Fibroblast of villous mesenchyme (primary cell): Measurements from ENCODE around the gene BLTP3A. TPM values are rescaled to one million over a fixed set of nuclear protein-coding genes. Genes with fewer than 3 reads are reported as not detected.
"Not testable (repeated sequence)": the region's sequence is repeated elsewhere in the genome, so short reads cannot be mapped to it uniquely, and the experiment has no call there.

Source experiments
- DNase-seq: peaks from one replicate; pipeline ENCODE4 v3.0.0-alpha.2; 2010; ENCODE audit warnings: low read depth
- H3K4me3 ChIP-seq: 2 replicates; pipeline ENCODE4 v1.5.1; 2011; ENCODE audit warnings: low read depth, mild to moderate bottlenecking, low read length
- total RNA-seq: library from RNA; depleted of rRNA; stranded (reverse); fragments of >200 nt; gene quantifications from 2 replicates; pipeline ENCODE4 v1.2.3, GENCODE V29; 2012
- TF ChIP-seq, protein P1 (sequence below): IDR thresholded peaks from 2 replicates; pipeline ENCODE4 v1.5.1; 2012; ENCODE audit warnings: low read depth, mild to moderate bottlenecking, low read length; ENCODE audit not compliant: insufficient read depth

Gene BLTP3A, protein sequence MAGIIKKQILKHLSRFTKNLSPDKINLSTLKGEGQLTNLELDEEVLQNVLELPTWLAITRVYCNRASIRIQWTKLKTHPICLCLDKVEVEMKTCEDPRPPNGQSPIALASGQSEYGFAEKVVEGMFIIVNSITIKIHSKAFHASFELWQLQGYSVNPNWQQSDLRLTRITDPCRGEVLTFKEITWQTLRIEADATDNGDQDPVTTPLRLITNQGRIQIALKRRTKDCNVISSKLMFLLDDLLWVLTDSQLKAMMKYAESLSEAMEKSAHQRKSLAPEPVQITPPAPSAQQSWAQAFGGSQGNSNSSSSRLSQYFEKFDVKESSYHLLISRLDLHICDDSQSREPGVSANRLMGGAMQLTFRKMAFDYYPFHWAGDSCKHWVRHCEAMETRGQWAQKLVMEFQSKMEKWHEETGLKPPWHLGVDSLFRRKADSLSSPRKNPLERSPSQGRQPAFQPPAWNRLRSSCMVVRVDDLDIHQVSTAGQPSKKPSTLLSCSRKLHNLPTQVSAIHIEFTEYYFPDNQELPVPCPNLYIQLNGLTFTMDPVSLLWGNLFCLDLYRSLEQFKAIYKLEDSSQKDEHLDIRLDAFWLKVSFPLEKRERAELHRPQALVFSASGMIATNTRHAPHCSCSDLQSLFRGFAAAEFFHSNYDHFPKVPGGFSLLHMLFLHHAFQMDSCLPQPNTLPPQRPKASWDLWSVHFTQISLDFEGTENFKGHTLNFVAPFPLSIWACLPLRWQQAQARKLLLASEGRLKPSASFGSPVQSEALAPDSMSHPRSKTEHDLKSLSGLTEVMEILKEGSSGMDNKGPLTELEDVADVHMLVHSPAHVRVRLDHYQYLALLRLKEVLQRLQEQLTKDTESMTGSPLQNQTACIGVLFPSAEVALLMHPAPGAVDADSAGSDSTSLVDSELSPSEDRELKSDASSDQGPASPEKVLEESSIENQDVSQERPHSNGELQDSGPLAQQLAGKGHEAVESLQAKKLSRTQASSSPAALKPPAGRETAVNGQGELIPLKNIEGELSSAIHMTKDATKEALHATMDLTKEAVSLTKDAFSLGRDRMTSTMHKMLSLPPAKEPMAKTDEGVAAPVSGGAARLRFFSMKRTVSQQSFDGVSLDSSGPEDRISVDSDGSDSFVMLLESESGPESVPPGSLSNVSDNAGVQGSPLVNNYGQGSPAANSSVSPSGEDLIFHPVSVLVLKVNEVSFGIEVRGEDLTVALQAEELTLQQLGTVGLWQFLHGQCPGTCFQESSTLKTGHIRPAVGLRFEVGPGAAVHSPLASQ (N-terminal part only)
- 7.4 and 12.5 TPM in 2 replicates for total RNA-seq

DNA sequence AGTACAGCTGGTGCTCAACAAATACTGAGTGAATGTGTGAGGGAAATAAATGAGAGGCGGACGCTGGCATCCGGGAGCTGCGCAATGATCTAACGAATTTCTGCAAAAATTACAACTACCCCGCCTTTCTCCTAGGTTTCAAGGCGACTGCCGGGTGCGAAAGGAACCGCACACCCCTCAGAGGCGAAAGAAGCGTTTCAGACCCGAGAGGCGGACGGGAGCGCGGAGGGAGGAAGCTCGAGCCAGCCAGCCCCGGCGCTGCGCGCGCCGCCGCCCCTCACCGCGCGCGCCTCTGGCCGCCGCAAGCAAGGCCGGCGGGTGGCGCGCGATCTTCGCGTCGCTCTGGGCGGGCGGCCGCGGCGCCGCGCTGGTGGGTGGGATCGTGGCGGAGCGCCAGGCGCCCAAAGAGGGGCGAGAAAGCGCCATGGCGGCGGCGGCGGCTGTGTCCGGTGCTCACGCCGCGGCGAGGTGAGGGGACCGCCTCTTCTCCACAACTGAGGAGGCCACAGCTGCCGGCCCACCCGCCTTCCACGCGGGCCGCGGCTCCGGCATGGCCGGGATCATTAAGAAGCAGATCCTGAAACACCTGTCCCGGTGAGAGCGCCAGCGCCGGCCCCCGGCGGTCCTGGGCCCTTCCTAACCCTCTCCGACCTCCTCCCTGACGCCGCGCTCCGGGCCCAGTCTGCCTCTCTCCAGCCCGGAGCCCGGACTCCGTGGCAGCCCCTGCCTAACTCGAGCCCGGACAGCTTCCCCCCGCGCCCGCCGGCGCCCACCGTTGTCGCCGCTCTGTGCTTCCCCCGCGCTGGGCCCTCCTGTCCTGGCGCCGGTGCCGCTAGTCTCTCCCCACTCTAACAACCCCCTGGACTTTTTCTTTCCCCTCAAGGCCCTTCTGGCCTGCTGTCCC, at the start of gene BLTP3A:
BLTP3A (plus strand) TSS at position 383 of the 904 bp plus-strand sequence; CDS start at position 551, 168 bp downstream.
- TF ChIP-seq, protein P1, sequence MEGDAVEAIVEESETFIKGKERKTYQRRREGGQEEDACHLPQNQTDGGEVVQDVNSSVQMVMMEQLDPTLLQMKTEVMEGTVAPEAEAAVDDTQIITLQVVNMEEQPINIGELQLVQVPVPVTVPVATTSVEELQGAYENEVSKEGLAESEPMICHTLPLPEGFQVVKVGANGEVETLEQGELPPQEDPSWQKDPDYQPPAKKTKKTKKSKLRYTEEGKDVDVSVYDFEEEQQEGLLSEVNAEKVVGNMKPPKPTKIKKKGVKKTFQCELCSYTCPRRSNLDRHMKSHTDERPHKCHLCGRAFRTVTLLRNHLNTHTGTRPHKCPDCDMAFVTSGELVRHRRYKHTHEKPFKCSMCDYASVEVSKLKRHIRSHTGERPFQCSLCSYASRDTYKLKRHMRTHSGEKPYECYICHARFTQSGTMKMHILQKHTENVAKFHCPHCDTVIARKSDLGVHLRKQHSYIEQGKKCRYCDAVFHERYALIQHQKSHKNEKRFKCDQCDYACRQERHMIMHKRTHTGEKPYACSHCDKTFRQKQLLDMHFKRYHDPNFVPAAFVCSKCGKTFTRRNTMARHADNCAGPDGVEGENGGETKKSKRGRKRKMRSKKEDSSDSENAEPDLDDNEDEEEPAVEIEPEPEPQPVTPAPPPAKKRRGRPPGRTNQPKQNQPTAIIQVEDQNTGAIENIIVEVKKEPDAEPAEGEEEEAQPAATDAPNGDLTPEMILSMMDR = no peak
- peak; percentile 64 for DNase-seq
- H3K4me3 ChIP-seq = peak within 1 kb of the TSS; percentile 85

DNA sequence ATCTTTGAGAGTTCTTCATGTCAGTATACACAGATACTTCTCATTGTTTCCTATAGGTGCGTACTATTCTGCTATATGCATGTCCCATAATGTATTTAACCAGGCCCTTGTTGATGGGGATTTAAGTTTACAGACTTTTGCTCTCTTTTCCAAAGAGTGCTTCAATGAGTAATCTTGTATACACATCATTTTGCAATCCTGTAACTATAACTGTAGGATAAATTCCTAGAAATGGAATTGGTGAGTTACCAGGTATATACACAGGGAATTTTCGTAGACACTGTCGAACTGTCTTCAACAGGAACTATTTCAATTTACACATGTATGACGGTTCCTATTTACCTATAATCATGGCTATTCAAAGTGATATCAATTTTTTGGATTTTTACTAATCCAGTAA, 49.8 kb upstream of the BLTP3A start:
- TF ChIP-seq, protein P1 = no peak
- H3K4me3 ChIP-seq = no peak overlapping the region
- no peak for DNase-seq

DNA sequence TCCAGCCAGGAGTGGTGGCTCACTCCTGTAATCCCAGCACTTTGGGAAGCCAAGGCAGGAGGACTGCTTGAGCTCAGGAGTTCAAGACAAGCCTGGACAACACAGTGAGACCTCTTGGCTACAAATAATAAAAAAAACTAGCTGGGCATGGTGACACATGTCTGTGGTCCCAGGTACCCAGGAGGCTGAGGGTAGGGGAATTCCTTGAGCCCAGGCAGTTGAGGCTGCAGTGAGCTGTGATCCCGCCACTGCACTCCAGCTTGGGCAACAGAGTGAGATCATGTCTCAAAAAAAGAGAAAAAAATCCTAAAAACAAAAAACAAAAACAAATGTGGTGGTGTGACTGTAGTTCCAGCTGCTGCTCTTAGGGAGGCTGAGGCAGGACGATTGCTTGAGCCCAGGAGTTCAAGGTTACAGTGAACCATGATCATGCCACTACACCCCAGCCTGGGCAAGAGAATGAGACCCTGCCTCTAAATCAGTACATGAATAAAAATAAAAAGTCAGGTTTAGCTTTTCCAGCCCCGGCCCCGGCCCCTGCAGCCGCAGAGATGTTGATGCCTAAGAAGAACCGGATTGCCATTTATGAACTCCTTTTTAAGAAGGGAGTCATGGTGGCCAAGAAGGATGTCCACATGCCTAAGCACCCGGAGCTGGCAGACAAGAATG, 48.1 kb upstream of the BLTP3A start:
- TF ChIP-seq, protein P1 = no peak
- DNase-seq = no peak

GRCh38 chr6:34744294-34744647, 47.6 kb upstream of the BLTP3A start:
- H3K4me3 ChIP-seq, DNase-seq: not testable (repeated sequence)

More for the DNA sequence above, 48.1 kb upstream of the BLTP3A start:
- H3K4me3 ChIP-seq = no peak overlapping the region

GRCh38 chr6:34745277-34746103, 46.4 kb upstream of the BLTP3A start:
- peak; percentile 49 for DNase-seq
- TF ChIP-seq, protein P1 = no peak
- no peak overlapping the region for H3K4me3 ChIP-seq
